Measurements from ENCODE around the gene CASD1.

- TF ChIP-seq ZC3H10 (CRISPR knock-in tag; IDR thresholded peaks at IDR 0.05) (no peak), PATZ1 (CRISPR knock-in tag; IDR thresholded peaks at IDR 0.05; ENCODE audit: borderline replicate concordance) (no peak), ESRRG (CRISPR knock-in tag; IDR thresholded peaks at IDR 0.05) (no peak), CSDC2 (CRISPR knock-in tag; IDR thresholded peaks at IDR 0.05) (no peak)
These were observed 5.3 kb downstream of the CASD1 start for GRCh38 chr7:94514917-94515316.
